ENCODE data around the gene ROBO3.
A peak's percentile ranks its signal among the peaks of the same experiment; 100 is the strongest.

ROBO3 gene

GRCh38 chr11:124893781-124894401 is 28.7 kb downstream of the ROBO3 start:
- peak; percentile 3 for DNase-seq

- no peak for DNase-seq
Observed at GRCh38 chr11:124894606-124895430, 29.6 kb downstream of the ROBO3 start.

GRCh38 chr11:124895471-124895971 is 30.3 kb downstream of the ROBO3 start:
- DNase-seq: peak; percentile 8

- no peak for DNase-seq
Observed at GRCh38 chr11:124896071-124896750, 31.0 kb downstream of the ROBO3 start.

- DNase-seq: peak; percentile 6
Observed at GRCh38 chr11:124896821-124897391, 31.7 kb downstream of the ROBO3 start.

GRCh38 chr11:124897674-124898262 is 32.5 kb downstream of the ROBO3 start, which contains the start of gene ROBO4:
TSS of gene ROBO4 (minus strand) at chr11:124897865. CDS start at chr11:124897795, 70 bp downstream.
- DNase-seq: peak; percentile 9

- peak; percentile 36 for DNase-seq
Observed at GRCh38 chr11:124898263-124898680, 33.0 kb downstream of the ROBO3 start.

GRCh38 chr11:124898711-124899110 is 33.5 kb downstream of the ROBO3 start:
- peak; percentile 13 for DNase-seq

- peak; percentile 25 for DNase-seq
Observed at GRCh38 chr11:124899383-124900145, 34.3 kb downstream of the ROBO3 start.

- DNase-seq: peak; percentile 56
Observed at GRCh38 chr11:124900464-124900863, 35.2 kb downstream of the ROBO3 start.

- no peak for DNase-seq
Observed at GRCh38 chr11:124902616-124903015, 37.4 kb downstream of the ROBO3 start.

GRCh38 chr11:124915541-124916369 is 50.5 kb downstream of the ROBO3 start:
- DNase-seq: no peak

GRCh38 chr11:124916370-124916710 is 51.1 kb downstream of the ROBO3 start:
- DNase-seq: no peak

GRCh38 chr11:124917115-124917637 is 51.9 kb downstream of the ROBO3 start:
- no peak for DNase-seq

- no peak for DNase-seq
Observed at GRCh38 chr11:124918950-124919349, 53.7 kb downstream of the ROBO3 start, which contains the start of gene HEPN1. TSS of gene HEPN1 (plus strand) at chr11:124919250.

GRCh38 chr11:124919898-124920297 is 54.7 kb downstream of the ROBO3 start:
- no peak for DNase-seq

- DNase-seq: no peak
Observed at GRCh38 chr11:124920356-124920755, 55.1 kb downstream of the ROBO3 start.

GRCh38 chr11:124920870-124921609 is 55.8 kb downstream of the ROBO3 start:
- no peak for DNase-seq

GRCh38 chr11:124922831-124923230 is 57.6 kb downstream of the ROBO3 start:
- DNase-seq: no peak

GRCh38 chr11:124923296-124923695 is 58.1 kb downstream of the ROBO3 start:
- no peak for DNase-seq
